ENCODE measurements around the gene CDC5L.

DNA sequence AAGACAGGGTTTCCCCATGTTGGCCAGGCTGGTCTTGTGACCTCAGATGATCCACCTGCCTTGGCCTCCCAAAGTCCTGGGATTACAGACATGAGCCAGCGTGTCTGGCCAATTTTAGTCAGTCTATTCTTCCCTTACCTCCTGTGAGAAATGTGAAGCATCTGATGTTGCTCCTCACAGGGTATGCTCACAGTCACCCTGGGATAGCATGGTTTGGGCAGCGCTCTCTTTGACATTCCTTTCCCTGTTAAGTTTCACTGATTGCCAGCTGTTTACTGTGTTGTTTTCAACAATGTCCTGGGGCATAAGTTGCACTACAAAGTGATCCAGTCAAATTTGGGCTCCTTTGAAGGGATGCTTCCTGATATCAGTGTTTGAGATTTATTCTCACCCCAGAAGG is 13.1 kb downstream of the CDC5L start:
- TF ChIP-seq TCF12 (IDR thresholded peaks at IDR 0.05) (no peak), EZH2phosphoT487 (IDR thresholded peaks at IDR 0.05; ENCODE audit: borderline replicate concordance, low read depth) (no peak), RXRA (IDR thresholded peaks at IDR 0.05; ENCODE audit: borderline replicate concordance, low read depth) (no peak), YY1 (IDR thresholded peaks at IDR 0.05; ENCODE audit: low read depth) (no peak), MXI1 (IDR thresholded peaks at IDR 0.05; ENCODE audit: low read depth, low read length) (no peak)
- TF ChIP-seq, protein P1, sequence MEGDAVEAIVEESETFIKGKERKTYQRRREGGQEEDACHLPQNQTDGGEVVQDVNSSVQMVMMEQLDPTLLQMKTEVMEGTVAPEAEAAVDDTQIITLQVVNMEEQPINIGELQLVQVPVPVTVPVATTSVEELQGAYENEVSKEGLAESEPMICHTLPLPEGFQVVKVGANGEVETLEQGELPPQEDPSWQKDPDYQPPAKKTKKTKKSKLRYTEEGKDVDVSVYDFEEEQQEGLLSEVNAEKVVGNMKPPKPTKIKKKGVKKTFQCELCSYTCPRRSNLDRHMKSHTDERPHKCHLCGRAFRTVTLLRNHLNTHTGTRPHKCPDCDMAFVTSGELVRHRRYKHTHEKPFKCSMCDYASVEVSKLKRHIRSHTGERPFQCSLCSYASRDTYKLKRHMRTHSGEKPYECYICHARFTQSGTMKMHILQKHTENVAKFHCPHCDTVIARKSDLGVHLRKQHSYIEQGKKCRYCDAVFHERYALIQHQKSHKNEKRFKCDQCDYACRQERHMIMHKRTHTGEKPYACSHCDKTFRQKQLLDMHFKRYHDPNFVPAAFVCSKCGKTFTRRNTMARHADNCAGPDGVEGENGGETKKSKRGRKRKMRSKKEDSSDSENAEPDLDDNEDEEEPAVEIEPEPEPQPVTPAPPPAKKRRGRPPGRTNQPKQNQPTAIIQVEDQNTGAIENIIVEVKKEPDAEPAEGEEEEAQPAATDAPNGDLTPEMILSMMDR (IDR thresholded peaks at IDR 0.05), result no peak
- TF ChIP-seq, protein P2, sequence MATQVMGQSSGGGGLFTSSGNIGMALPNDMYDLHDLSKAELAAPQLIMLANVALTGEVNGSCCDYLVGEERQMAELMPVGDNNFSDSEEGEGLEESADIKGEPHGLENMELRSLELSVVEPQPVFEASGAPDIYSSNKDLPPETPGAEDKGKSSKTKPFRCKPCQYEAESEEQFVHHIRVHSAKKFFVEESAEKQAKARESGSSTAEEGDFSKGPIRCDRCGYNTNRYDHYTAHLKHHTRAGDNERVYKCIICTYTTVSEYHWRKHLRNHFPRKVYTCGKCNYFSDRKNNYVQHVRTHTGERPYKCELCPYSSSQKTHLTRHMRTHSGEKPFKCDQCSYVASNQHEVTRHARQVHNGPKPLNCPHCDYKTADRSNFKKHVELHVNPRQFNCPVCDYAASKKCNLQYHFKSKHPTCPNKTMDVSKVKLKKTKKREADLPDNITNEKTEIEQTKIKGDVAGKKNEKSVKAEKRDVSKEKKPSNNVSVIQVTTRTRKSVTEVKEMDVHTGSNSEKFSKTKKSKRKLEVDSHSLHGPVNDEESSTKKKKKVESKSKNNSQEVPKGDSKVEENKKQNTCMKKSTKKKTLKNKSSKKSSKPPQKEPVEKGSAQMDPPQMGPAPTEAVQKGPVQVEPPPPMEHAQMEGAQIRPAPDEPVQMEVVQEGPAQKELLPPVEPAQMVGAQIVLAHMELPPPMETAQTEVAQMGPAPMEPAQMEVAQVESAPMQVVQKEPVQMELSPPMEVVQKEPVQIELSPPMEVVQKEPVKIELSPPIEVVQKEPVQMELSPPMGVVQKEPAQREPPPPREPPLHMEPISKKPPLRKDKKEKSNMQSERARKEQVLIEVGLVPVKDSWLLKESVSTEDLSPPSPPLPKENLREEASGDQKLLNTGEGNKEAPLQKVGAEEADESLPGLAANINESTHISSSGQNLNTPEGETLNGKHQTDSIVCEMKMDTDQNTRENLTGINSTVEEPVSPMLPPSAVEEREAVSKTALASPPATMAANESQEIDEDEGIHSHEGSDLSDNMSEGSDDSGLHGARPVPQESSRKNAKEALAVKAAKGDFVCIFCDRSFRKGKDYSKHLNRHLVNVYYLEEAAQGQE (IDR thresholded peaks at IDR 0.05; ENCODE audit: low read depth, low read length), result no peak
- TF ChIP-seq, protein P3, sequence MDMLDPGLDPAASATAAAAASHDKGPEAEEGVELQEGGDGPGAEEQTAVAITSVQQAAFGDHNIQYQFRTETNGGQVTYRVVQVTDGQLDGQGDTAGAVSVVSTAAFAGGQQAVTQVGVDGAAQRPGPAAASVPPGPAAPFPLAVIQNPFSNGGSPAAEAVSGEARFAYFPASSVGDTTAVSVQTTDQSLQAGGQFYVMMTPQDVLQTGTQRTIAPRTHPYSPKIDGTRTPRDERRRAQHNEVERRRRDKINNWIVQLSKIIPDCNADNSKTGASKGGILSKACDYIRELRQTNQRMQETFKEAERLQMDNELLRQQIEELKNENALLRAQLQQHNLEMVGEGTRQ (IDR thresholded peaks at IDR 0.05; ENCODE audit: borderline replicate concordance, low read depth, low read length), result no peak
- TF ChIP-seq, protein P4, sequence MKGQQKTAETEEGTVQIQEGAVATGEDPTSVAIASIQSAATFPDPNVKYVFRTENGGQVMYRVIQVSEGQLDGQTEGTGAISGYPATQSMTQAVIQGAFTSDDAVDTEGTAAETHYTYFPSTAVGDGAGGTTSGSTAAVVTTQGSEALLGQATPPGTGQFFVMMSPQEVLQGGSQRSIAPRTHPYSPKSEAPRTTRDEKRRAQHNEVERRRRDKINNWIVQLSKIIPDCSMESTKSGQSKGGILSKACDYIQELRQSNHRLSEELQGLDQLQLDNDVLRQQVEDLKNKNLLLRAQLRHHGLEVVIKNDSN (IDR thresholded peaks at IDR 0.05; ENCODE audit: borderline replicate concordance, low read depth), result no peak

All from SK-N-SH (cell line).